ENCODE data around the gene CLTCL1. TPM values are rescaled to one million over a fixed set of nuclear protein-coding genes. Genes with fewer than 3 reads are reported as not detected.

CLTCL1 gene
- total and polyA plus RNA-seq, 2 experiments from 2014 or later, result 8.5 to 10.2 TPM

DNA sequence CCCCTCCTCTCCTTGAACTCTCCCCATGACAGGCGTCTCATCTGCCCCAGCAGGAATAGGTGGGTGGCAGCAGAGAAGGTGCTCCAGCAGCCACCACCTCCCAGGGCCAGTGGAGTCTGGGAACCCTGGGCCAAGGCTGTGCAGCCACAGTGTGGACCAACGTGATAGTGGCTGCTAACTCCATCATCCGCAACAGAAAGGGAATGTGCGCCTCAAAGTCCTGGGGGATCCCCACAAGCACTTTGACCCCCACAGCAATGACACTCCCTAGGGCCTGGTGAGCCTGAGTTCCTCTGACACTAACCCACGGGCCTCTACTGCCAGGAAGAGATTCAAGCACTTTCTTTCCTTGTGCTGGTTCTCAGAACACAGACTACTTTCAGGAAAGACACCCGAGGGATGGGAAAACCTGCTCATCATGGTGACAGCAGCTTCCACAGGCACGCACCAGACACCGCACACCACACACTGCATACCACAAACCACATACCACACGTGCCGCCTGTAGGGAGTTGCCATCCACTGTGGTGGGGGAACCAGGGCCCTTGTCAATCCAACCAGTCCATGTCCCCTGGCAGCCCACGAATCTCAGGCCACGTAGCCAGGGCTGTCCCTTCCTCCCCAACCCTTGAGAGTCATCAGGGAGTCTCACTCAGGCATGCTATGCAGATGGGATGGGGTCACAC is 109.6 kb downstream of the CLTCL1 start:
- no peaks in the 10 kb centered on the region for H3K9me3 ChIP-seq (ENCODE audit: low read depth)
- H2AFZ ChIP-seq, result no peak overlapping the region
- peaks cover 5% of the 10 kb centered on the region; the same call in 1 of the 2 replicates for H3K4me1 ChIP-seq (ENCODE audit: insufficient read depth)
- H3K36me3 ChIP-seq (ENCODE audit: low read depth), result no peaks in the 10 kb centered on the region
- WGBS, 2 experiments (ENCODE audit: low coverage in 1 of 2, low lambda C conversion rate in 2 of 2, missing lambda C conversion rate in 2 of 2), result 77 to 80% methylated on average over 12 of the region's 12 CpGs
- H4K20me1 ChIP-seq (ENCODE audit: insufficient read depth), result no peaks in the 10 kb centered on the region
- TF ChIP-seq EZH2 (IDR thresholded peaks at IDR 0.05; ENCODE audit: insufficient read depth, poor library complexity, severe bottlenecking) (no peak), EZH2phosphoT487 (IDR thresholded peaks at IDR 0.05; ENCODE audit: insufficient read depth, low read depth) (no peak)
- H3K79me2 ChIP-seq (ENCODE audit: insufficient read depth), result peaks cover 11% of the 10 kb centered on the region
- H3K9me2 ChIP-seq (ENCODE audit: insufficient read depth), result no peaks in the 10 kb centered on the region
- no peak for DNase-seq
- H3K4me2 ChIP-seq (ENCODE audit: unreplicated experiment), result no peak overlapping the region
- no peak overlapping the region for H3K9ac ChIP-seq
- H3K27ac ChIP-seq, result no peak overlapping the region
- H3F3A ChIP-seq (ENCODE audit: insufficient read depth), result no peaks in the 10 kb centered on the region
- H3K27me3 ChIP-seq (replicated peaks; ENCODE audit: insufficient read depth), result no peaks in the 10 kb centered on the region
- in situ Hi-C loops (cut with MboI), result no loop called here
- H3K4me3 ChIP-seq, result no peak overlapping the region

DNA sequence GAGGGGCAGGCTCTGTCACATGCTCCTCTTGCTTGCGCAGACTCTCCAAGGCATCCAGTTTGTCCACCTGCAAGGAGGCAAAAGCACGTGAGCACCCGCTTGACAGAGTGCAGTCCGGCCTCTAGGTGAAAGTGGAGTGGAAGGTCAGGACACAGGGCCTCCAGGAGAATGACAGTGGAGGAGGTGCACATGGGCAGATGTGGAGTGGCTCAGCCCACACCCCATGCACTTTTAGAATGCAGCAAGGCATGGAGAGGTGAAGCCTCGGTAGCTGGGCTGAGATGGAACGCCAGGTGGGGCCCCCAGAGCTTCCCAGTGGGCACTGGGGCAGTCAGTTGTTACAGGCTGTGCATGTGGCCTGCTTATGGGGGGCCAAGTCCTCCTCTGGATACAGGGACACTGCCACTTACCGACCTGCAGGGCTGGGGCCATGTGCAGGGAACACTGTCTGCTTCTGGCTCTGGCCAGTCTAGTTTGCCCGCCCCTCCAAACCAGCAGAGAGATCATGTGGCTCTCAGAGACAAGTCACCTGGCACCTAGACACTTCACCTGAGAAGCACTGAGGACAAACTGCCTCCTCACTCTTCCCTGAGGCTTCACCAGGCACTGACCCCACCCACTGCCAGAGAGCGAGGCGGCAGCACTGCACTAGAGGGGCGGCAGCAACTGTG is 110.6 kb downstream of the CLTCL1 start:
- no peak overlapping the region for H2AFZ ChIP-seq
- WGBS, 2 experiments (ENCODE audit: low coverage in 1 of 2, low lambda C conversion rate in 2 of 2, missing lambda C conversion rate in 2 of 2), result 87 to 91% methylated on average over 11 of the region's 11 CpGs
- H3K79me2 ChIP-seq (ENCODE audit: insufficient read depth), result peaks cover 18% of the 10 kb centered on the region
- no peaks in the 10 kb centered on the region for H3K27me3 ChIP-seq (replicated peaks; ENCODE audit: insufficient read depth)
- no peaks in the 10 kb centered on the region for H3K36me3 ChIP-seq (ENCODE audit: low read depth)
- no peak overlapping the region for H3K9ac ChIP-seq
- DNase-seq, result no peak
- H3F3A ChIP-seq (ENCODE audit: insufficient read depth), result no peaks in the 10 kb centered on the region
- in situ Hi-C loops (cut with MboI), result no loop called here
- peaks cover 5% of the 10 kb centered on the region; the same call in 1 of the 2 replicates for H3K4me1 ChIP-seq (ENCODE audit: insufficient read depth)
- H4K20me1 ChIP-seq (ENCODE audit: insufficient read depth), result no peaks in the 10 kb centered on the region
- H3K9me3 ChIP-seq (ENCODE audit: low read depth), result no peaks in the 10 kb centered on the region
- no peak overlapping the region for H3K4me3 ChIP-seq
- no peak overlapping the region for H3K27ac ChIP-seq
- no peak overlapping the region for H3K4me2 ChIP-seq (ENCODE audit: unreplicated experiment)
- TF ChIP-seq EZH2phosphoT487 (IDR thresholded peaks at IDR 0.05; ENCODE audit: insufficient read depth, low read depth) (no peak), EZH2 (IDR thresholded peaks at IDR 0.05; ENCODE audit: insufficient read depth, poor library complexity, severe bottlenecking) (no peak)
- no peaks in the 10 kb centered on the region for H3K9me2 ChIP-seq (ENCODE audit: insufficient read depth)

DNA sequence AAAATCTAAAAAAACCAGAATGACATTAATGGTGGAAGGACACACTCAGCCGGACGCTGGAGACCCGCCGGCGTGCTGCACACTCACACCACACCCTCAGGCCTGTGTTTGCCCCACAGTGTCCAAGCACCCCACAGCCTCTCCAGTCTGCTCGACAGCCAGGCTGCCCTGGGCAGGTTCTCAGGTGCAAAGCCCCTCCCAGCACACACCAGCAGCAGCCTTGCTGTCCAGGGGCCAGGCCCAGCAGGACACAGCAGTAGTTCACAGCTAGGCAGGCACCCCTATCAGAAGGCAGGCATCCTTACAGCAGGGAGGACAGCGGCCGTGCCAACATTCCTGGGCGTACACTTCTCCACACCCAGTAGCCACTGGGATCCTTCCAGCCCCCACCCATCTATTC is 111.3 kb downstream of the CLTCL1 start:
- no peak overlapping the region for H3K4me3 ChIP-seq
- no peaks in the 10 kb centered on the region for H3K9me3 ChIP-seq (ENCODE audit: low read depth)
- peaks cover 5% of the 10 kb centered on the region; the same call in 1 of the 2 replicates for H3K4me1 ChIP-seq (ENCODE audit: insufficient read depth)
- WGBS, 2 experiments (ENCODE audit: low coverage in 1 of 2, low lambda C conversion rate in 2 of 2, missing lambda C conversion rate in 2 of 2), result 81 to 82% methylated on average over 9 of the region's 9 CpGs
- H3F3A ChIP-seq (ENCODE audit: insufficient read depth), result no peaks in the 10 kb centered on the region
- H4K20me1 ChIP-seq (ENCODE audit: insufficient read depth), result no peaks in the 10 kb centered on the region
- TF ChIP-seq EZH2phosphoT487 (IDR thresholded peaks at IDR 0.05; ENCODE audit: insufficient read depth, low read depth), result no peak
- TF ChIP-seq EZH2 (IDR thresholded peaks at IDR 0.05; ENCODE audit: insufficient read depth, poor library complexity, severe bottlenecking), result no peak
- no peaks in the 10 kb centered on the region for H3K9me2 ChIP-seq (ENCODE audit: insufficient read depth)
- in situ Hi-C loops (cut with MboI), result no loop called here
- H3K36me3 ChIP-seq (ENCODE audit: low read depth), result no peaks in the 10 kb centered on the region
- H3K27me3 ChIP-seq (replicated peaks; ENCODE audit: insufficient read depth), result no peaks in the 10 kb centered on the region
- peaks cover 18% of the 10 kb centered on the region for H3K79me2 ChIP-seq (ENCODE audit: insufficient read depth)
- no peak overlapping the region for H3K27ac ChIP-seq
- H3K4me2 ChIP-seq (ENCODE audit: unreplicated experiment), result no peak overlapping the region
- no peak overlapping the region for H3K9ac ChIP-seq
- DNase-seq, result no peak
- H2AFZ ChIP-seq, result no peak overlapping the region

DNA sequence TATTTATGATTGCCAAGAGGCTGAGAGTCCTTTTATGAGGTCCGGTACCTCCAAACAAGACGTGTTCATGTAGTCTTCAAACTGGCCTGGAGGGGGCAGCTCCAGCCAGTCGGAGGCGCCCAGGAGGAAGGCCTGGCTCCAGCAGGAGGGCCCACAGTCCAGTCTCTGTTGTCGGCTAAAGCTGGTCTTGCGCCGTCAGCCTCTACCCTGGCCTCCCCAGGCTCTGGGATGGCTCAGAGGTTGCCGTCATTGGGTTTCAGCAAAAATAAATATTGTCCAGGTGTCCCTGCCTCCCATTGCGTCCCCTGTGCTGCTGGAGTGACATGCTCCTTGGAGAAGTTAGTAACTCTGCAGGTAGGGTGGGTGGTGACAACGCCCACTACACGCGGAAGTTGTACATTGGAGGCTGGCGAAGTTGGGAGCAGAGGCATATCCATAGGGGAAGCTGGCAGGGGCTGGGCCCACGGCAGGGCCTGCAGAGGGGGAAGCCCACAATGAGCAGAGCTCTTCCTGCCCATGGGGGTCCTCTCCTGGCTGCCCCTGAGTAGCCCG is 111.9 kb downstream of the CLTCL1 start:
- DNase-seq, result peak; percentile 90
- TF ChIP-seq EZH2 (IDR thresholded peaks at IDR 0.05; ENCODE audit: insufficient read depth, poor library complexity, severe bottlenecking) (no peak), EZH2phosphoT487 (IDR thresholded peaks at IDR 0.05; ENCODE audit: insufficient read depth, low read depth) (no peak)
- H3K79me2 ChIP-seq (ENCODE audit: insufficient read depth), result peaks cover 18% of the 10 kb centered on the region
- 36 to 43% methylated on average over 14 to 15 of the region's 15 CpGs for WGBS, 2 experiments (ENCODE audit: low coverage in 1 of 2, low lambda C conversion rate in 2 of 2, missing lambda C conversion rate in 2 of 2)
- H3K36me3 ChIP-seq (ENCODE audit: low read depth), result no peaks in the 10 kb centered on the region
- H3K27ac ChIP-seq, result peak overlapping the region; percentile 31
- H3K4me1 ChIP-seq (ENCODE audit: insufficient read depth), result peaks cover 5% of the 10 kb centered on the region
- no peaks in the 10 kb centered on the region for H4K20me1 ChIP-seq (ENCODE audit: insufficient read depth)
- H3K9me2 ChIP-seq (ENCODE audit: insufficient read depth), result no peaks in the 10 kb centered on the region
- no peaks in the 10 kb centered on the region for H3K27me3 ChIP-seq (replicated peaks; ENCODE audit: insufficient read depth)
- H3K9me3 ChIP-seq (ENCODE audit: low read depth), result no peaks in the 10 kb centered on the region
- in situ Hi-C loops (cut with MboI), result no loop called here
- H3K4me2 ChIP-seq (ENCODE audit: unreplicated experiment), result peak overlapping the region; percentile 66
- H3F3A ChIP-seq (ENCODE audit: insufficient read depth), result no peaks in the 10 kb centered on the region
- H3K9ac ChIP-seq, result peak overlapping the region; percentile 79; the same call in 1 of the 2 replicates
- H2AFZ ChIP-seq, result peak overlapping the region; percentile 78
- H3K4me3 ChIP-seq, result peak overlapping the region; percentile 78
